GM10847 (cell line): Measurements from ENCODE around the gene TMEM120A.

Experiments used
- POLR2A ChIP-seq: IDR thresholded peaks from 2 replicates; pipeline ENCODE4 v1.6.1; 2011; ENCODE audit not compliant: insufficient read length; ENCODE audit errors: extremely low read depth

TMEM120A gene

DNA sequence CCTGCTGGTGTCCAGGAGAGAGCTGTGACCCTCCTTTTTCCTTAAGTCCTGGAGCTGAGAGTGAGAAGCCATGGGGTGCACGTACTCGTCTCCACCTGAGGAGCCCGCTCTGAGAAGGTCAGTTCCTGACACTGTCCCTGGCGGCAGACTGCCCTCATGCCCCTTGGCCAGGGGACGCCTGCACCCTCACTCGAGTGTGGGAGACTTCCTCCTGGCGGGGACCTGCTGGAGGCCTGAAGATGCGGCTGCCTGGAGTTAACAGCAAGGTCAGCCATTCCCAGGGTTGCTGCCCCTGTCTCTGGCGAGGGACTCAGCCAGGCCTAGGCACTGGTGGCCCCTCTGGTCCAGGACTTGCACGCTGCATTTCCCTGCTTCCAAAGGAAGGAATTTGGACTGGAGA, 26.4 kb downstream of the TMEM120A start:
- TF ChIP-seq POLR2A, result no peak

DNA sequence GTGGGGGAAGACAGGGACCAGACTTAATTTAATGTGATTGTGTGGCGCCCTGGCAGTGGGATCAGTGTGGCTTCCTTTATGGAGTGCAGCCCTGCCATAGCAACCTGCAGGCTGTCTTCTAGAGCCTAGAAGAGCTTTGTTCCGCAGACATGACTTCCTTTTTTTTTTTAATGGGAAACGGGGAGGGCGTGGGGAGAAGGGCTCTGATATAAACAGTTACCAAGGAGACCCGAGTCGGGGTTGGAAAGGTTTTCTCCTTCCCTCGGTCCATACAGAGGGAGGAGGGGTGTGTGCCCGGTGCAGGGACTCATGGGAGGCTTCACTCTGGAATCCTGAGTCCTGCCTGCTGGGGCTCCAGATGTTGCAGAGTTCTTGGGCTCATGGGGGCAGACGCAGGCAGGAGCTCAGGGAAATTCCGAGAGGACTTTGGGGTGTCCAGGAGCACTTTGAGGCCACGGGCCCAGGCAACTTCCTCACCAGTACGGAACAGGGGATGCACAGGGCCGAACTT, 26.9 kb downstream of the TMEM120A start:
- no peak for TF ChIP-seq POLR2A

DNA sequence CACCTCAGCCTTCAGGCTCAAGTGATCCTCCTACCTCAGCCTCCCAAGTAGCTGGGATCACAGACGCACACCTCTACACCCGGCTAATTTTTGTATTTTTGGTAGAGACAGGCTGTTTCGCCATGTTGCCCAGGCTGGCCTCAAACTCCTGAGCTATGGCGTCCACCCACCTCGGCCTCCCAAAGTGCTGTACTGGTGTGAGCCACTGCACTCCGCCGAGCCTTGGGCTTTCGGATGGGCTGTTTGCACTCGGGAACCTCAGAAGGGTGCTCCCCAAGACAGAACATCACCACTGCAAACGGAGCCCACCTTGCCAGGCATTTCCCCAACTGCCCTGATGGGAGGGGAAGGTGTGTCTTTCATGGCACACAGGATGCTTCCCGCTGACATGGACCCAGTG, 27.3 kb downstream of the TMEM120A start:
- no peak for TF ChIP-seq POLR2A

DNA sequence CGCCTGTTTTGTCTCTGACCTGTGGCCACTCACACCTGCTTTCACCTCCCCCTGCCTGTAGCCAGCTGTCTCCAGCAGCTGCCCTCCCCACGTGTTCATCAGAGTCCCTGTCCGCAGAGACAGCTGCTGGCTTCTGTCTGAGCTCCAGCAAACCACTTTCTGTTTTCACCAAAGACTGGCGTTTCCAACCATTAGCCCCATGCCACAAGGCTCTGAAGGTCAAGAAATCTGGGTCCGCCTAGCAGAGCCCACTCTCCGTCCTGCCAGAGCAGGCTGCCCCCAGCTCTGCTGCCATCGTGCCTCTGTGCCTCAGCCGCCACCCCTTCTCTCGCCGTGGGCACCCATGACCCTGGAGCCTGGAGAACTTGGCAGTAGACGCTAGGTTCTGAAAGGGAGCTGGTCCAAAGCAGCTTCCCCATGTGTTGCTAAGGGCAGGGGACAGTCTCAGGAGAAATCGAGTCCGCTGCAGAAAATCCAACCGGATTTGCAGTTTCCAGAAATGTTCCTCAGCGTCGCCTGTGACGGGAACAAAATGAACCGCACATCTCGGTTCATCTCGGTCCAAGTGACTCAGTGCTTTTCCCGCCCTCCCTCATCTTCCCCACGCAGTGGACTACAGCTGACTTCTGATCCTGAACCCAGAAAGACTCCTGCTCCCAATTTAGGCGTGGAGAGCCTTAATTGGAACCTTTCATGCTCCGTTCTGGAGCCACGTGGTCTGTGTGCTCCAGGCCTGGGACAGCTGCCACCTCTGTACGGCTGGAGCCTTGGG, 28.0 kb downstream of the TMEM120A start:
- TF ChIP-seq POLR2A, result no peak

DNA sequence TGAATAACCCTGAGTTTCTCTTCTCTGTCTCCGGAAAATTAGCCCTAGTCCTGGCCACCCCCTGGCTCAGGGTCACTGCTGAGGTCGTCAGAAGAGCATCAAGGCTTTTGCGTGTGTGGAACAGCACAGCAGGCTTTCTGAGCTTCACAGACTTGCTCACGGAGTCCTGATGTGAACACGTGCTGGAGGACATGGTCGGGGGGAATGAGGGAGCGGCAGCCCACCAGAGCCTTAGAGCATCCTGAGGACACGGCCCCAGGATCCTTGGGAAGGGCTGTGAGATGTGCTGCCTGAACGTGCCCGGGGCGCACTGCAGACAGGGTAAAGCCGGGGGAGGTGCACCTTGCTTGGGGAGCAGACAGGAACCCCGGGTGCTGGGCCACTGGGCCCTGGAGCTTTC, 28.8 kb downstream of the TMEM120A start:
- TF ChIP-seq POLR2A, result no peak

DNA sequence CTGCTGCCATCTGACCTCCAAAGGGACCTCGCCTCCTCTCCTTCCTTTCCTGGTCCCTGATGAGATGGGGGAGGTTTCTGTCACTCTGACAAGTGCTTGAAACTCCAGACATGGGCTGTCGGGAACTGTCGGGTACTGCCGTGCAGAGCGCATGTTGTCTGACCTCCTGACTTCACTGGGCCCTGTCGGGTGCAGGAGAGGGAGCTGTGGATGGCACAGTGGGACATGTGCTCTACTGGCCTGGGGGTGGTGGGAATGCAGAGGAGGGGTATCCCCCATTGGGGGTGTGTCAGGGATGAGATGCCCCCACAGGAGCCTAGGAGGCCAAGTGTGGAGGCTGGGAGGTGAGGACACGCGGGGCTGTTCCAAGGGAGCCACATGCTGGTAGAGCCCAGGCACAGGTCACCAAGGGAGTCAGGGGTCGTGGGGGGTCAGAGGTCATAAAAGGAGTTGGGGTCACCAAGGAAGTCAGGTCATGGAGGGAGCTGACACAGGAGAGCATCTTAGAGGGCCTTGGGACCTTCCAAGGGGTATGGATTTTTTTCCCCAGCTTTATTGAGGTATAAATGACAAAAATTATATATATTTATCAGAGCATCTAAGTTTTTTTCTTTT, 30.9 kb downstream of the TMEM120A start:
- TF ChIP-seq POLR2A, result no peak

DNA sequence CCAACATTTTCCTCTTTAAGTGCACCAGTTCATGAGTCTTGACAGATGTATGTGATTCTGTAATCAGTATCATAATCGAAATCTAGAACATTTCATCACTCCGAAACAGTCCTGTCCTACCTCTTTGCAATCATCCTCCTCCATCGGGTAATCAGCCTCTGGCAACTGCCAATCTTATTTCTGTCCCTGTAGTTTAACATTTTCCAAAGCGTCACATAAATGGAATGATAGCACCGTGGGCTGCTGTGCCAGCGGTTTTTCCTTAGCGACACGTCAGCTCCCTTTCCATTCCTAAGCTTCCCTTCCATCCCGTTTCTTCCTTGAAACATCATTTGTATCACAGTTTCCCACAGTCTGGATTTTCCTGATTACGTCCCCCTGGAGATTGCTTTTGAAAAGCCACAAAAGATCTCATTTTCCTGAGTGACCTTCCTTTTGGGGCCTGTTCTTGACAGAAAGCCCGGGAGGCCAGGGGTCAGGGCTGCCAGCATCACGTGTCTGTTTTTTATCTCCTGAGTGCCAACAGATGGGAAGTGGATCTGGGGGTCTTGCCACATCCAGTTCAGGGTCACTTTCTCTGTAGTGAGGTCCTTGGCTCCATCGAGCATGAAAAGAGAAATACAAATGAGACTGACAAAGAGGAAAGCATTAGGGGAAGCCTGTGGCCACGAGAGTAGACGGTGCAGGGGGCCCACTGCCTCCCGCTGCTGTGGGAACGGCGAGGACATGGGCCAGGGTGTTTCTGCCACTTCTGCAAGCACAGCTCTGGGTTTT, 31.6 kb downstream of the TMEM120A start:
- TF ChIP-seq POLR2A, result no peak

DNA sequence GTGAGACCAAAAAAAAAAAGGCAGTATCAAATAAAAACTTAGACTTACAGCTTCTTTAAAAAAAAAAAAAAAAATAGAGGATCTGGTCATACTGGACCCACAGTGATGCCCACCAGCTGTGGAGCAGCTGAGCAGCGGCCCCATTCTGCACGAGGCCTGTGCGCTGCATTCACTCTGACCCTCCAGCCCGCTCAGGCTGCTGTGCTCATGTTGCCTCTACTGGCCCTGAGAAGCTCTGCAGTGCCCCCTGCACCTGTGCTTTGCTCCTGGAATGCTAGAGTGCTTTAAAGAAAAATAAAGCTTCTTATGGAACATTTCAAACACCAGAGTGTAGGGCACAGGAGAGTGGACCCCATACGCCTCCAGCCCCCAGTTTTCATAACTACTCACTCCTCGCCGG, 33.2 kb downstream of the TMEM120A start:
- no peak for TF ChIP-seq POLR2A

DNA sequence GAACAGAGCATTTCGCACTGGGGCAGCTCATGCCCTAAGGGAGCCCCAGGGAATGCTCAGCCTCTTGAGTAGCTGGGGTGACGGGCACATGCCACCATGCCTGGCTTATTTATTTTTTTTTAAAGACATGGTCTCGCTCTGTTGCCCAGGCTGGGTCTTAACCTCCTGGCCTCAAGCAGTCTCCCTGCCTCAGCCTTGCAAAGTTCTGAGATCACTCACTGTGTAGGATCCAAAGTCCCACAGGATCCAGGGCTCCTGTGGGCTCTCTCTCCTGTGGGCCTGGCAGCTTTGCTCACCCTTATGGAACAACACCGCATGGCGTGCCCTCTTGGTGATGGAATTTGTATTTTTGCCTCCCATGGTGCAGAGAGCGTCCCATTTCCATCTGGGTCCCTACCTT, 34.0 kb downstream of the TMEM120A start:
- no peak for TF ChIP-seq POLR2A

DNA sequence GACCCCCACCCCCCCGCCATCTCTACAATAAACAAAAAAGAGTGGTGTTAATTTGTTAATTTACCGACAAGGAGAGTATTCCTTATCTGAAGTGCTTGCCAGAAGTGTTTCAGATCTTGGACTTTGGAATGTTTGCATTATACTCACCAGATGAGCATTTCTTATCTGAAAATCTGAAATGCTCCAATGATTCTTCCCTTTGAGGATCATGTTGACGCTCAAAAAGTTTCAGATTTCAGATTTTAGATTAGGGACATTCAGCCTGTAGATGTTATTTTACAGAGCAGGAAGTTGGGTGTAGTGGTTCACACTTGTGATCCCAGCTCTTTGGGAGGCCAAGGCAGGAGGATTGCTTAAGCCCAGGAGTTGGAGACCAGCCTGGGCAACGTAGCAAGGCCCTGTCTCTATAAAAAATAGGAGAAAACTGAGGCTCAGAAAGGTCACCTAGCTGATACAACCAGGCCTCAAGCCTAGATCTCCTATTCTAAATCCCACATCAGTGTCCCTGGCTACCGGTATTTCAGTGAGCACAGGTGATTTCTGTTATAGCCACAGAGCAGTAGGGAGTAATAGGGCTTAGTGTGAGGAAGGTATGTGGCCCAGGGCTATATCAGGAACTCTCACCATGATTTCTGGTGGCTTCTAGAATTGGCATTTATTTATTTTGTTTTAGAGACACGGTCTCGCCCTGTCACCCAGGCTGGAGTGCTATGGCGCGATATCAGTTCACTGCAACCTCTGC, 35.4 kb downstream of the TMEM120A start:
- no peak for TF ChIP-seq POLR2A

DNA sequence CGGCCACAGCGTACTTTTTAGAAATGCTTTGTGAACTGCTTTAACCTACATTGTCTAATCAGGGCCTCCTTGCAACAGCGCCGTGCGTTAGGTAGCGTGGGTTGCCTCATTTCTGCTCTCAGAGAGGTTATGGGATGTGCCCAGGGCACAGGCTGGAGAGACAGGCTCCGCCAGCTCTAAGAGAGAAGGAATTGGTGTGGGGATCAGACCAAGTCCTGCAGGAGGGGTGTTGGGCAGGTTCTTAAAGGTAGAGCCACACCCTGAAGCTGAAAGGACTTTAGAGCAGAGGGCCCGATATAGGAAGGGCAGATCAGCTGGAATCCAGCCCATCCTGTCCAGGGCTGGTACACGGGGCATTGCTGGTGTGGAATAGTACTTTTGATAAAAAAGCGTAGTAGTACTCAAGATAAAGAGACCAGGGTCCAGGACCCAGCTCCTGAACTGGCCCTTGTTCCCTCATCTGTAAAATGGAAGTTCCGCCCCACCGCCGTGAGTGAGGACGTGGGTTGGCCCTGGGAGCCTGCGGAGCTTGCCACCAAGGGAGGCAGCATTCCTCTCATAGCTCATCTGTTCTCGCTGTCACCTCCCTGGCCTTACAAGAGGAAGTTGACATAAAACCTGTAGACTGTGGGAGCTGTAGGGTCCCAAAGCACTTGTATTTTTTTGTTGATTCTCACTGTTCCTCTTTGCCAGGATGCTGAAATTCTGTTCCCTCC, 37.2 kb downstream of the TMEM120A start:
- no peak for TF ChIP-seq POLR2A

DNA sequence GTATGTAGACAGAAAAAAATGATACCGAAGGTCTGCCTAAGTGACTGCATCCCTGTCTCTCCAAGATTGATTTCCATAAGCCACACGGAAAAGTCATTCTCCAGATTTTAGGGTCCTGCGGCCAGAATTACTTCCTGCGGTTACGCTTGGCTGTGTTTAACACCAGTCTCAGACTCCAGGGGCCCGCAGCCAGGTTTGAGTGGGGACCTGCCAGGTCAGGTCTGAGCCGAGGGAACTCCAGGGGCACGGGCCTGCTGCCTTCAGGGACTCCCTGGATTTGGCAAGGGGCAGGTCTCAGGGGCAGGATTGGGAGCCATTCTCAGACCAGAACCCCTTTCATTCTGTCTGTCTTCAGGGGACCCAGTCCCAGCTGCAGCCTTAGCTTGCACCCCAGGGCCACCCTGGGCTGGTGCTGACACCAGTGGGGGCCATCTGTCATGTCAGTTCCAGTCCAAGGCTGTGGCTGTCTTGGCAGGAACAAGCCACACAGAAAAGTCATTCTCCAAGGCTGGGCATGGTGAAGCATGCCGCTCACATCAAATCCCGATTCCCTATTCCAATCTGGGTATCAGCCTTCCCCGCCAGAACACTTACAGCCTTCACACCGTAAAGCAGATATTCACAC, 39.0 kb downstream of the TMEM120A start:
- no peak for TF ChIP-seq POLR2A

DNA sequence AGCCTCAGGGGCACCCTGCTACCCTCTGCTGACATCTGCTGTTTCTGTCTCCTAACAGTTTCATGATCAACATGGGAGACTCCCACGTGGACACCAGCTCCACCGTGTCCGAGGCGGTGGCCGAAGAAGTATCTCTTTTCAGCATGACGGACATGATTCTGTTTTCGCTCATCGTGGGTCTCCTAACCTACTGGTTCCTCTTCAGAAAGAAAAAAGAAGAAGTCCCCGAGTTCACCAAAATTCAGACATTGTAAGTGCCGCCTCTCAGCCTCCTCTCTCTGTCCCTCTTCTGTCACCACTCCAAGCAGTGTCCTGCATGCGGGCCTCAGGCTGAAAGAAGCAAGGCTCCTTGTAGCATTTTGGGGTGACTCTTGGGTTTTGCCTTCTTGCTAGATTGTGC, 40.5 kb downstream of the TMEM120A start:
- no peak for TF ChIP-seq POLR2A

DNA sequence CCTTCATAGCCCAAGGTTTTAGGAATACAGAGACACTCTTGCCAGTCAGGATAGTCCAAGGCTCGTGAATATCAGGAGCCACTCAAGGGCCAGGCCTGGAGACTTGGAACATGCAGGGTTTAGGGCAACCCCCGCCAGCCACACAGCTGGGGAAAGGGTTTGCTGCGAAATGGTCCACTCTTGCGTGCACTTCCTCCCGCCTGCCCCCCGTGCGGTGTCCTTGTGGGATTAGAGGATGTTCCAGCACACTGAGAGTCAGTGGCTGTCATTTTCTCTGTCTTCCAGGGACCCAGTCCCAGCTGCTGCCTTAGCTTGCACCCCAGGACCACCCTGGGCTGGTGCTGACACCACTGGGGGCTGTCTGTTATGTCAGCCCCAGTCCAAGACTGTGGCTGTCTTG, 41.0 kb downstream of the TMEM120A start:
- TF ChIP-seq POLR2A, result no peak

DNA sequence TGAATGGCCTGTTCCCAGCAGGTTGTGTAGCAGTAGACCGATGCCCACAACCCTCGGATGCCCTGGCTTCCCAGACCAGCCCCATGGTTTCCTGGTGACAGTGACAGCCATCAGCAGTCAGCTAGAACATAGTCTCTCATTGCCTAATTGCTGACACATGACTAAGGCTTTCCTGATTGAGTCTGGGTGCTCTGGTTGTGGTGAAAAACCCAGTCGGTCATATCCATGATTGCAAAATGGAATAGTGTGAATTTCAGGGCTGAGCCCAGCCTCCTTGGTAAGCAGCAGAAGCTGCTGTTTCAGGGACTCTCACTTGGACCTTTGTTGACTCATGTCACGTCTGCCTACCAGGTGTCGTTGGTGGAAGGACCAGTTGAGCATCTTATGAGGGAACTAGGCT, 42.9 kb downstream of the TMEM120A start:
- TF ChIP-seq POLR2A, result no peak
